NCI-H748 treated with DMSO at 0.1 percent for 48 hours (cell line): ENCODE results near the gene SYPL1.

ENCODE experiments used
- DNase-seq: peaks from one replicate; lab custom pipeline; 2025; lab: John Stamatoyannopoulos, UW

SYPL1 gene

GRCh38 chr7:106092204-106092603 lies 19.9 kb downstream of the SYPL1 start:
- DNase-seq = no peak

- no peak for DNase-seq
Observed at GRCh38 chr7:106089647-106090046, 22.5 kb downstream of the SYPL1 start.

- no peak for DNase-seq
Observed at GRCh38 chr7:106088014-106088413, 24.1 kb downstream of the SYPL1 start.

- DNase-seq = no peak
Observed at GRCh38 chr7:106086062-106086461, 26.1 kb downstream of the SYPL1 start.

- DNase-seq = no peak
Observed at GRCh38 chr7:106085015-106085414, 27.1 kb downstream of the SYPL1 start.

- no peak for DNase-seq
Observed at GRCh38 chr7:106083717-106084116, 28.4 kb downstream of the SYPL1 start.

- DNase-seq = no peak
Observed at GRCh38 chr7:106082087-106082854, 29.8 kb downstream of the SYPL1 start.

- DNase-seq = no peak
Observed at GRCh38 chr7:106080300-106080987, 31.7 kb downstream of the SYPL1 start.

GRCh38 chr7:106076537-106076936 lies 35.6 kb downstream of the SYPL1 start:
- no peak for DNase-seq

- no peak for DNase-seq
Observed at GRCh38 chr7:106075937-106076336, 36.2 kb downstream of the SYPL1 start.

- DNase-seq = peak; percentile 13
Observed at GRCh38 chr7:106074257-106074656, 37.9 kb downstream of the SYPL1 start.

GRCh38 chr7:106073701-106074100 lies 38.4 kb downstream of the SYPL1 start:
- DNase-seq = no peak

- DNase-seq = no peak
Observed at GRCh38 chr7:106072715-106073091, 39.4 kb downstream of the SYPL1 start.

GRCh38 chr7:106071999-106072714 lies 40.0 kb downstream of the SYPL1 start:
- peak; percentile 78 for DNase-seq

- no peak for DNase-seq
Observed at GRCh38 chr7:106071356-106071998, 40.6 kb downstream of the SYPL1 start.

- DNase-seq = peak; percentile 63
Observed at GRCh38 chr7:106070567-106071254, 41.4 kb downstream of the SYPL1 start.

- DNase-seq = no peak
Observed at GRCh38 chr7:106070201-106070551, 41.9 kb downstream of the SYPL1 start.

GRCh38 chr7:106069471-106070200 lies 42.5 kb downstream of the SYPL1 start:
- DNase-seq = no peak

GRCh38 chr7:106068986-106069385 lies 43.1 kb downstream of the SYPL1 start:
- DNase-seq = no peak

- no peak for DNase-seq
Observed at GRCh38 chr7:106068538-106068961, 43.6 kb downstream of the SYPL1 start.

GRCh38 chr7:106067678-106068077 lies 44.4 kb downstream of the SYPL1 start:
- no peak for DNase-seq
